IMR-90 (cell line): ENCODE results near the gene MAGEB17. TPM values are rescaled to one million over a fixed set of nuclear protein-coding genes. Genes with fewer than 3 reads are reported as not detected.
A peak's percentile ranks its signal among the peaks of the same experiment; 100 is the strongest.

Source experiments
- ATAC-seq: fragments of 200-7000 bp; cut with Tn5 transposase; 2 replicates; pipeline ENCODE4 v1.9.1; 2020; ENCODE audit warnings: low read depth, mild to moderate bottlenecking, moderate library complexity
- BruUV-seq: library from RNA; stranded (reverse); fragments of 400-500 nt; replicated peaks from 2 replicates; lab custom pipeline; 2021; lab: Mats Ljungman, UMichigan
- CTCF ChIA-PET: fragments of 300-600 bp; formaldehyde crosslinking; extraction: SDS; loops from one replicate; lab custom pipeline; 2021; ENCODE audit warnings: antibody characterized with exemption; lab: Yijun Ruan, JAX
- POLR2A ChIA-PET: fragments of 300-600 bp; sonication (Branson Sonifier 250); formaldehyde crosslinking; loops from one replicate; lab custom pipeline; 2022; ENCODE audit warnings: antibody characterized with exemption; ENCODE audit not compliant: unreplicated experiment; lab: Charles Lee
- DNase-seq: peaks from one replicate; pipeline ENCODE4 v3.0.0; 2013
- H2AFZ ChIP-seq: replicated peaks from 2 replicates; pipeline ENCODE3; 2013; ENCODE audit warnings: low read length, mild to moderate bottlenecking; ENCODE audit not compliant: poor library complexity
- H2AK5ac ChIP-seq: 2 replicates; pipeline ENCODE4 v1.6.1; 2013; ENCODE audit warnings: low read depth, low read length, inconsistent platforms
- H2AK9ac ChIP-seq: replicated peaks from 2 replicates; pipeline ENCODE3; 2013; ENCODE audit warnings: mild to moderate bottlenecking, low read depth, low read length, moderate library complexity; ENCODE audit not compliant: poor library complexity
- H2BK120ac ChIP-seq: 2 replicates; pipeline ENCODE4 v1.6.1; 2013; ENCODE audit warnings: low read depth, low read length, inconsistent platforms
- H2BK15ac ChIP-seq: 3 replicates; pipeline ENCODE4 v1.6.1; 2013; ENCODE audit warnings: low read depth, low read length, inconsistent platforms
- H2BK20ac ChIP-seq: 2 replicates; pipeline ENCODE4 v1.6.1; 2013; ENCODE audit warnings: low read depth, mild to moderate bottlenecking, inconsistent platforms, low read length, moderate library complexity
- H2BK5ac ChIP-seq: 2 replicates; pipeline ENCODE4 v1.6.1; 2013; ENCODE audit warnings: mild to moderate bottlenecking, low read depth, low read length, inconsistent platforms; ENCODE audit not compliant: poor library complexity, severe bottlenecking
- H3K14ac ChIP-seq: replicated peaks from 2 replicates; pipeline ENCODE4 v1.6.1; 2013; ENCODE audit warnings: low read depth, low read length, inconsistent platforms
- H3K18ac ChIP-seq: 2 replicates; pipeline ENCODE4 v1.6.1; 2013; ENCODE audit warnings: low read depth, low read length, control low read depth
- H3K23ac ChIP-seq: 2 replicates; pipeline ENCODE4 v1.6.1; 2013; ENCODE audit warnings: low read depth, low read length, inconsistent platforms
- H3K27ac ChIP-seq: 2 replicates; pipeline ENCODE4 v1.5.1; 2013; ENCODE audit warnings: mild to moderate bottlenecking, control low read depth, low read length; ENCODE audit not compliant: insufficient read depth
- H3K27me3 ChIP-seq: 2 replicates; pipeline ENCODE4 v1.6.1; 2013; ENCODE audit warnings: low read length; ENCODE audit not compliant: control insufficient read depth, insufficient read depth
- H3K36me3 ChIP-seq: 2 replicates; pipeline ENCODE4 v1.6.1; 2013; ENCODE audit warnings: low read length, mixed read lengths; ENCODE audit not compliant: control insufficient read depth, insufficient read depth
- H3K4ac ChIP-seq: 2 replicates; pipeline ENCODE4 v1.6.1; 2013; ENCODE audit warnings: low read depth, low read length, inconsistent platforms
- H3K4me1 ChIP-seq: 2 replicates; pipeline ENCODE4 v1.6.1; 2013; ENCODE audit warnings: low read length, mixed read lengths; ENCODE audit not compliant: control insufficient read depth, insufficient read depth
- H3K4me2 ChIP-seq: 2 replicates; pipeline ENCODE4 v1.6.1; 2013; ENCODE audit warnings: low read depth, mild to moderate bottlenecking, control low read depth, low read length, moderate library complexity
- H3K4me3 ChIP-seq: 2 replicates; pipeline ENCODE4 v1.5.1; 2013; ENCODE audit warnings: low read depth, mild to moderate bottlenecking, control low read depth, low read length, moderate library complexity; ENCODE audit not compliant: insufficient read depth
- H3K56ac ChIP-seq: 2 replicates; pipeline ENCODE4 v1.6.1; 2013; ENCODE audit warnings: low read length, inconsistent platforms; ENCODE audit not compliant: insufficient read depth; ENCODE audit errors: extremely low read depth
- H3K79me1 ChIP-seq, 2 experiments: 2 replicates each; pipeline ENCODE4 v1.6.1; 2013; ENCODE audit warnings: low read length in 2 of 2, inconsistent platforms in 1 of 2, low read depth in 1 of 2
- H3K9ac ChIP-seq: 2 replicates; pipeline ENCODE4 v1.6.1; 2013; ENCODE audit warnings: low read depth, low read length, control low read depth
- H3K9me1 ChIP-seq: 2 replicates; pipeline ENCODE4 v1.6.1; 2013; ENCODE audit warnings: low read length, inconsistent platforms; ENCODE audit not compliant: insufficient read depth
- H3K9me3 ChIP-seq: 2 replicates; pipeline ENCODE4 v1.6.1; 2013; ENCODE audit warnings: low read length; ENCODE audit not compliant: control insufficient read depth, insufficient read depth
- H4K20me1 ChIP-seq: 2 replicates; pipeline ENCODE4 v1.6.1; 2013; ENCODE audit warnings: low read length, inconsistent platforms; ENCODE audit not compliant: insufficient read depth
- H4K5ac ChIP-seq: 2 replicates; pipeline ENCODE4 v1.6.1; 2013; ENCODE audit warnings: mild to moderate bottlenecking, low read depth, low read length, control low read depth
- H4K8ac ChIP-seq, 2 experiments: 2 replicates each; pipeline ENCODE4 v1.6.1; 2013; ENCODE audit warnings: low read depth in 2 of 2, low read length in 2 of 2, control low read depth in 1 of 2, inconsistent platforms in 1 of 2
- H4K91ac ChIP-seq: 2 replicates; pipeline ENCODE4 v1.6.1; 2013; ENCODE audit warnings: low read depth, low read length, inconsistent platforms; ENCODE audit not compliant: insufficient read depth
- BHLHE40 ChIP-seq: fragments of 150-350 bp; IDR thresholded peaks from 2 replicates; pipeline ENCODE4 v1.6.1; 2016; ENCODE audit warnings: mild to moderate bottlenecking, low read depth, low read length
- CEBPB ChIP-seq: IDR thresholded peaks from 2 replicates; pipeline ENCODE4 v1.6.1; 2012; ENCODE audit warnings: low read depth, low read length, improper control_type of control experiment
- CHD1 ChIP-seq: IDR thresholded peaks from 2 replicates; pipeline ENCODE4 v1.6.1; 2012; ENCODE audit warnings: low read depth, low read length, improper control_type of control experiment
- CTCF ChIP-seq: conservative IDR thresholded peaks from 2 replicates; pipeline ENCODE4 v1.5.1; 2012; ENCODE audit warnings: mild to moderate bottlenecking, low read depth, low read length, improper control_type of control experiment
- ELK1 ChIP-seq: fragments of 150-350 bp; IDR thresholded peaks from 2 replicates; pipeline ENCODE4 v1.6.1; 2016; ENCODE audit warnings: low read depth, mild to moderate bottlenecking, low read length, moderate library complexity, borderline replicate concordance
- FOS ChIP-seq: fragments of 150-350 bp; IDR thresholded peaks from 2 replicates; pipeline ENCODE4 v1.6.1; 2016; ENCODE audit warnings: low read depth, low read length
- MAFK ChIP-seq: IDR thresholded peaks from 2 replicates; pipeline ENCODE4 v1.6.1; 2012; ENCODE audit warnings: low read depth, low read length, improper control_type of control experiment
- MAZ ChIP-seq: IDR thresholded peaks from 2 replicates; pipeline ENCODE4 v1.6.1; 2012; ENCODE audit warnings: low read depth, mild to moderate bottlenecking, low read length, improper control_type of control experiment, moderate library complexity, borderline replicate concordance
- MXI1 ChIP-seq: IDR thresholded peaks from 2 replicates; pipeline ENCODE4 v1.6.1; 2012; ENCODE audit warnings: low read depth, mild to moderate bottlenecking, low read length, moderate library complexity, borderline replicate concordance
- NFE2L2 ChIP-seq: fragments of 150-350 bp; IDR thresholded peaks from 2 replicates; pipeline ENCODE4 v1.6.1; 2016; ENCODE audit warnings: low read depth, mild to moderate bottlenecking, low read length
- POLR2A ChIP-seq: IDR thresholded peaks from 2 replicates; pipeline ENCODE4 v1.6.1; 2012; ENCODE audit warnings: mild to moderate bottlenecking, low read depth, low read length
- RAD21 ChIP-seq: IDR thresholded peaks from 2 replicates; pipeline ENCODE4 v1.6.1; 2012; ENCODE audit warnings: low read length, improper control_type of control experiment
- RCOR1 ChIP-seq: IDR thresholded peaks from 2 replicates; pipeline ENCODE4 v1.6.1; 2012; ENCODE audit warnings: mild to moderate bottlenecking, low read length, improper control_type of control experiment; ENCODE audit not compliant: insufficient replicate concordance
- RFX5 ChIP-seq: IDR thresholded peaks from 2 replicates; pipeline ENCODE4 v1.8.0; 2012; ENCODE audit warnings: low read depth, mild to moderate bottlenecking, low read length, moderate library complexity
- SMC3 ChIP-seq: fragments of 150-350 bp; IDR thresholded peaks from 2 replicates; pipeline ENCODE4 v1.6.1; 2016; ENCODE audit warnings: low read depth, mild to moderate bottlenecking, antibody characterized with exemption, low read length, moderate library complexity
- WGBS, 2 experiments: methylation state at CpG; one replicate each; pipeline versions ENCODE4 v1.1.5 to v1.1.7; 2013; ENCODE audit warnings: missing lambda C conversion rate in 2 of 2; ENCODE audit not compliant: insufficient read length in 1 of 2; ENCODE audit errors: extremely low coverage in 2 of 2; 5-methylcytosine and 5-hydroxymethylcytosine counted together
- dilution Hi-C: fragments of 300-500 bp; cut with HindIII; formaldehyde crosslinking; loops from one replicate; pipeline ENCODE4 v1.14.3; 2018; ENCODE audit warnings: low sequenced_read_pairs; ENCODE audit not compliant: unreplicated experiment
- in situ Hi-C: fragments of 300-500 bp; cut with MboI; formaldehyde crosslinking; loops from 3 replicates; pipeline ENCODE4 v1.14.3; 2019; ENCODE audit warnings: low sequenced_read_pairs, inconsistent platforms, mixed read lengths
- intact Hi-C: fragments of 100-400 bp; cut with micrococcal nuclease; formaldehyde crosslinking; loops from 2 replicates; pipeline ENCODE4 v1.10.0; 2022
- polyA plus RNA-seq, 3 experiments: library from polyadenylated mRNA; depleted of rRNA; stranded (reverse); fragments of >200 nt; gene quantifications; 2 replicates each; pipeline ENCODE4 v1.2.3, GENCODE V29; 2012; ENCODE audit warnings: low replicate concordance in 1 of 3
- total RNA-seq: library from RNA; depleted of rRNA; stranded (reverse); fragments of >200 nt; gene quantifications from 2 replicates; pipeline ENCODE4 v1.2.3, GENCODE V29; 2012
- TF ChIP-seq, protein P1 (sequence below): fragments of 150-350 bp; IDR thresholded peaks from 2 replicates; pipeline ENCODE4 v1.6.1; 2017; ENCODE audit warnings: mild to moderate bottlenecking, antibody characterized with exemption, low read length, low read depth

The MAGEB17 gene
- total and polyA plus RNA-seq, 2 of the 4 experiments (the other 2 are of a cell fraction) = under 0.01 to 0.34 TPM

DNA sequence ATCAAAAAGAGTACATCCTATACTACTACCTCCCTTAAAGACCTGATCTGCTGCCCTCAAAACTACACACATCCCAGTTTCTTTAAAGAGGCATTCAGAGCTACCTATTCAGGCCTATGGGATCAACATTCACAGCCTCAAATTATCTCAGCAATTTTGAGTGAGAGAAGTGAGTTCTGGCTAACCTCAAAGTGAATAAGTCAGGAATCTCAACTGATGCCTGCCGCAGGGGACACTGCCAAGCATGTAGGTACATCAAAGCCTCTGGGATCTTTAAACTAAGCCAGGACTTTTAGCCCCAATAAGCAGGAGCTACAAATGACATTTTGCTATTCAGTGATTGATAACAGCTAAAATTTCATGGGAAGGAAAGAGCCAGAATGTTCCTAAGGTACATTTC lies 32.3 kb upstream of the MAGEB17 start:
- H3K14ac ChIP-seq = peak overlapping the region; percentile 9; the same call in 1 of the 2 replicates
- no peak overlapping the region for H2AFZ ChIP-seq
- H3K79me1 ChIP-seq = peaks cover 0 to 4% of the 10 kb centered on the region in 2 experiments; a peak in 2 of 4 replicates
- POLR2A ChIA-PET = no interaction called here
- H2BK5ac ChIP-seq = no peak overlapping the region
- no peak overlapping the region for H3K56ac ChIP-seq
- no peak overlapping the region for H4K5ac ChIP-seq
- no peaks in the 10 kb centered on the region for H4K20me1 ChIP-seq
- no peak overlapping the region for H4K91ac ChIP-seq
- H4K8ac ChIP-seq = 0 out of 4 replicates have a peak overlapping the region, but pooled peaks of 1 of the 2 experiments have one; percentile 15
- no peak overlapping the region for H3K18ac ChIP-seq
- no peak overlapping the region for H3K27ac ChIP-seq
- H2AK9ac ChIP-seq = no peak overlapping the region
- no peaks in the 10 kb centered on the region for H3K4me1 ChIP-seq
- H3K4me3 ChIP-seq = no peak overlapping the region
- no TSS peak for BruUV-seq
- no peak overlapping the region for H2BK15ac ChIP-seq
- no CpG with 5 or more reads among the region's 1 CpG for WGBS, 2 experiments
- no peaks in the 10 kb centered on the region for H3K36me3 ChIP-seq
- no peak overlapping the region for H2BK120ac ChIP-seq
- H3K4me2 ChIP-seq = no peak overlapping the region
- in situ Hi-C loops = no loop called here
- intact Hi-C loops = no loop called here
- H3K23ac ChIP-seq = no peak overlapping the region
- no peak for TF ChIP-seq SMC3
- TF ChIP-seq, protein P1, sequence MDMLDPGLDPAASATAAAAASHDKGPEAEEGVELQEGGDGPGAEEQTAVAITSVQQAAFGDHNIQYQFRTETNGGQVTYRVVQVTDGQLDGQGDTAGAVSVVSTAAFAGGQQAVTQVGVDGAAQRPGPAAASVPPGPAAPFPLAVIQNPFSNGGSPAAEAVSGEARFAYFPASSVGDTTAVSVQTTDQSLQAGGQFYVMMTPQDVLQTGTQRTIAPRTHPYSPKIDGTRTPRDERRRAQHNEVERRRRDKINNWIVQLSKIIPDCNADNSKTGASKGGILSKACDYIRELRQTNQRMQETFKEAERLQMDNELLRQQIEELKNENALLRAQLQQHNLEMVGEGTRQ = no peak
- no peak for TF ChIP-seq NFE2L2
- TF ChIP-seq MXI1 = no peak
- TF ChIP-seq RCOR1 = no peak
- no peak for TF ChIP-seq POLR2A
- TF ChIP-seq MAZ = no peak
- TF ChIP-seq CHD1 = no peak
- no peak for TF ChIP-seq RAD21
- TF ChIP-seq CEBPB = no peak
- TF ChIP-seq BHLHE40 = no peak
- TF ChIP-seq FOS = no peak
- no peak for TF ChIP-seq MAFK
- TF ChIP-seq CTCF = no peak
- TF ChIP-seq RFX5 = no peak
- no peak for TF ChIP-seq ELK1
- ATAC-seq = no peak
- no peak overlapping the region for H2BK20ac ChIP-seq
- H2AK5ac ChIP-seq = no peak overlapping the region
- CTCF ChIA-PET = no interaction called here
- H3K9me1 ChIP-seq = no peaks in the 10 kb centered on the region
- dilution Hi-C loops = no loop called here
- no peaks in the 10 kb centered on the region; the same call in none of the 2 replicates for H3K27me3 ChIP-seq
- no peaks in the 10 kb centered on the region for H3K9me3 ChIP-seq
- H3K9ac ChIP-seq = no peak overlapping the region
- H3K4ac ChIP-seq = no peak overlapping the region
- no peak for DNase-seq
